SK-N-SH (cell line): ENCODE measurements around the gene HDDC2.

ENCODE experiments used
- CTCF ChIP-seq: fragments of 200-600 bp; sonication (generic); IDR thresholded peaks from 2 replicates; pipeline ENCODE4 v1.6.1; 2017; ENCODE audit warnings: antibody characterized with exemption, mild to moderate bottlenecking, moderate library complexity
- ELF1 ChIP-seq: IDR thresholded peaks from 2 replicates; pipeline ENCODE4 v1.4.0; 2012
- EP300 ChIP-seq, 2 experiments: IDR thresholded peaks; 2 replicates each; pipeline versions ENCODE4 v1.4.0 to v1.6.1; 2012; ENCODE audit warnings: borderline replicate concordance in 1 of 2, low read depth in 1 of 2, low read length in 1 of 2
- EZH2phosphoT487 ChIP-seq: fragments of 200-600 bp; sonication (generic); IDR thresholded peaks from 2 replicates; pipeline ENCODE4 v1.6.1; 2017; ENCODE audit warnings: low read depth, mixed run types, mild to moderate bottlenecking, antibody characterized with exemption, moderate library complexity, borderline replicate concordance
- FOSL2 ChIP-seq: IDR thresholded peaks from 2 replicates; pipeline ENCODE4 v1.4.0; 2012; ENCODE audit warnings: low read depth, mild to moderate bottlenecking, moderate library complexity, borderline replicate concordance
- MAX ChIP-seq: IDR thresholded peaks from 2 replicates; pipeline ENCODE4 v1.4.0; 2012; ENCODE audit warnings: low read depth
- POLR2AphosphoS5 ChIP-seq: IDR thresholded peaks from 2 replicates; pipeline ENCODE4 v1.6.1; 2012; ENCODE audit warnings: low read depth, low read length
- TAF1 ChIP-seq: IDR thresholded peaks from 2 replicates; pipeline ENCODE4 v1.6.1; 2012; ENCODE audit warnings: low read depth, mild to moderate bottlenecking, low read length, moderate library complexity, borderline replicate concordance

DNA sequence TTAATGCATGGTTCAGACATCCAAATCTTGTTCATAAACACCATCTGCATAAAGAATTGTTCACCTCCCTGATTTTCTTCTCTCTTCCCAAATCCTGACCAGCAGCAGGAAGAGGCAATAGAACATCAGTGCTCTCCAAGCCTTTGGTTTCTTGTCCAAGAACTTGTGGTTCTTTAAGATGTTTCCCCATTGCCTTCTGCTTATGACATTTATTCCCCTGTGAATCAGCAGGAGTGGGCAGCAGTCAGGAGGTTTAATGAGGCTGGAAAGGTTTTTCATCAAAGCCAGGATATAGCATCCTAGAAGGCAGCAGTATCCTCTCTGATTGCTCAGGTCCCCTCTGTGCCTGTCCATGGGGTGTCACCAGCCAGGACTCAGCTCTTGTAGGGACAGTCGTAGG lies 5.3 kb downstream of the HDDC2 start:
- TF ChIP-seq CTCF (no peak), POLR2AphosphoS5 (no peak), MAX (no peak), EP300 (IDR thresholded peaks at IDR 0.05; ENCODE audit: borderline replicate concordance in 1 of 2, low read depth in 1 of 2, low read length in 1 of 2) (no peak), EZH2phosphoT487 (no peak), ELF1 (no peak), FOSL2 (no peak), TAF1 (no peak)
